GM21786 (cell line): ENCODE results near the gene NFYB.
A peak's percentile ranks its signal among the peaks of the same experiment; 100 is the strongest.
"Not testable (repeated sequence)": the region's sequence is repeated elsewhere in the genome, so short reads cannot be mapped to it uniquely, and the experiment has no call there.

Source experiments
- ATAC-seq: cut with Tn5 transposase; IDR thresholded peaks from one replicate; pipeline ENCODE4 v1.9.1; 2021; ENCODE audit not compliant: unreplicated experiment

The NFYB gene

DNA sequence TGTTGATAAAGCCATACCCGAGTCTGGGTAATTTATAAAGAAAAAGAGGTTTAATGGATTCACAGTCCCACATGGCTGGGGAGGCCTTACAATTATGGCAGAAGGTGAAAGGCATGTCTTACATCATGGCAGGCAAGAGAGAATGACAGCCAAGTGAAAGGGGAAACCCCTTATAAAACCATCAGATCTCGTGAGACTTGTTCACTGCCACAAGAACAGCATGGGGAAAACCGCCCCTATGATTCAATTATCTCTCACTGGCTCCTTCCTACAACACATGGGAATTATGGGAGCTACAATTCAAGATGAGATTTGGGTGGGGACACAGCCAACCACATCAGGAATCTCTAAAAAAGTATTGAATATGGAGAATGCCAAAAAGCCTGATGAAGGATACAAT, 25.0 kb upstream of the NFYB start:
- not testable (repeated sequence) for ATAC-seq

DNA sequence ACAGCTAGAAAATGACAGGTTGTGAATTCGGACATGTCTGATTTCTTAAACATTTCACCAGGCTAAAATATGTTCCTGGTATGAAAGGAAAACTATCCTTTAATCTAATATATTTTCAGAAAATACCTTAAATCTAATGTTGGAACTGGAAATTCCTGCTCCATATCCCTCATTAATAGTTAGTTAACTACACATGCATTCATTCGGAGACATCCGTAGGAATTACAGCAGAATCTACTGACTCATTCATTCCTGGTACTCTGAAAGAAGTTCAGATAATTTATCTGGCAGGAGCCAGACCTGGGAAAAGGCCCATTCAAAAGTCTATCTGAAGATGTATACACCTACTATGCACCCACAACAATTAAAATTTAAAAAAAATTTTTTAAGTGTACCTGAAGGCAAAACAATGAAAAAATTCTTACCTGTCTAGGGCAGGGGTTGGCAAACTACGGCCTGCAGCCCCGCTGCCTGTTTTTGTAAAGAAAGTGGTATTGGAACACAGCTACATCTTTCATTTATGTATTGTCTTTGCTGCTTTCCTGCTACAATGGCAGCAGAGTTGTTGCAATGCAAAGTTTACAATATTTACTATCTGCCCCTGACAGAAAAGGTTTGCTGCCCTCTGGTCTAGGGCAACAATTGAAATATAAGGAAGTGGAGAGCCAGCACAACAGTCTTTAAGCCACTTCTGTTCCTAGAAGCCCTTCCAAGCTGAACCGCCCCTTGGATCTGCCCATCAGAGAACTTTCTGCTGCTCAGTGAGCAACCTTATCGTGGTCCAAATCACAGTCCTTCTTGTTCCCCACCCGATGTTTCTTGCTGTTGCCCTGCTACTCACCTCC, 17.9 kb upstream of the NFYB start:
- ATAC-seq: no peak

GRCh38 chr12:104154806-104155205, 16.8 kb upstream of the NFYB start:
- no peak for ATAC-seq

DNA sequence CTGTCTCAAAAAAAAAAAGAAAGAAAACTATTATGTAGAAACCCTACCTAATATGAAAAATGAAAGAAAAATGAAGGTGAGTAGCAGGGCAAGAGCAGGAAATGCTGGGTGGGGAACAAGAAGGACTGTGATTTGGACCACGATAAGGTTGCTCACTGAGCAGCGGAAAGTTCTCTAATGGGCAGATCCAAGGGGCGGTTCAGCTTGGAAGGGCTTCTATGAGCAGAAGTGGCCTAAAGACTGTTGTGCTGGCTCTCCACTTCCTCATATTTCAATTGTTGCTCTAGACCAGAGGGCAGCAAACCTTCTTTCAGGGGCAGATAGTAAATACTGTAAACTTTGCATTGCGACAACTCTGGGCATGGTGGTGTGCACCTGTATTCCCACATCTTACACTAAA, 16.3 kb upstream of the NFYB start:
- no peak for ATAC-seq

GRCh38 chr12:104152685-104153241, 14.8 kb upstream of the NFYB start:
- ATAC-seq: no peak

GRCh38 chr12:104150416-104150815, 12.4 kb upstream of the NFYB start:
- ATAC-seq: no peak

- no peak for ATAC-seq
Measured at GRCh38 chr12:104147346-104147745, 9.3 kb upstream of the NFYB start.

DNA sequence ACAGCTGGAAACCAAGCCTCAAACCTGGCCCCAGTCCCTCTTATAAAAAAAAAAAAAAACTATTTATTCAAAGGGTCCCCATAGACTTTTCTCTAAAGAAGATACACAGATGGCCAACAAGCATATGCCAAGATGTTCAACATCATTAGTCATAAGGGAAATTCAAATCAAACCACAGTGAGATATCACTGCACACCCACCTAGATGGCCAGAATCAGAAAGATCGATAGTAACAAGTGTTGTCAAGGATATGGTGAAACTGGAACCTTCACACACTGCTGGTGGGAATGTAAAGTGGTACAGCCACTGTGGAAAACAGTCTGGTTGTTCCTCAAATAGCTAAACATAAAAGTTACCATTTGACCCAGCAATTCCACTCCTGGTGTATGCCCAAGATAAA, 5.9 kb upstream of the NFYB start:
- ATAC-seq: no peak

- no peak for ATAC-seq
Measured at GRCh38 chr12:104143002-104143401, 5.0 kb upstream of the NFYB start.

- ATAC-seq: no peak
Measured at GRCh38 chr12:104142543-104142942, 4.5 kb upstream of the NFYB start.

GRCh38 chr12:104138797-104139152, 765 bp upstream of the NFYB start:
- ATAC-seq: no peak

GRCh38 chr12:104137001-104137901, 759 bp downstream of the NFYB start:
- ATAC-seq: peak; percentile 22

- ATAC-seq: no peak
Measured at GRCh38 chr12:104136577-104136976, 1.4 kb downstream of the NFYB start.

DNA sequence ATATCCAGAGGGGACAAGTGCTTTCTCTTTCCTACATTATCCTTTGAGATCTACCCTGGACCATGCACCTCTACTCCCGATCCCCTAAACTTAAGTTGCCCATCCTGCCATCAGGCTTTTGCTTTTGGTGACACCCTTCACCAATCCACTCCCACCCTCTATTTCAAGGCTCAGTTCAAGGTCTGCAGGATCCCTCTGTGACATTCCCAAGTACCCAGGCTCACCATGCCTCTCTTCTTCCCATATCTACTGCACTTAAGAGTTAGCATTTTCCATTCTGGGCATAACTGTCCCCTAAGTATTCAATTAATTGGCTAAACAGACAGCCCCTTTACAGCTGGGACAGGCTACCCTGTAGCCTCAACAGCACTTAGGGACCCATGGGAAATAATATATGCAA, 3.1 kb downstream of the NFYB start:
- no peak for ATAC-seq

DNA sequence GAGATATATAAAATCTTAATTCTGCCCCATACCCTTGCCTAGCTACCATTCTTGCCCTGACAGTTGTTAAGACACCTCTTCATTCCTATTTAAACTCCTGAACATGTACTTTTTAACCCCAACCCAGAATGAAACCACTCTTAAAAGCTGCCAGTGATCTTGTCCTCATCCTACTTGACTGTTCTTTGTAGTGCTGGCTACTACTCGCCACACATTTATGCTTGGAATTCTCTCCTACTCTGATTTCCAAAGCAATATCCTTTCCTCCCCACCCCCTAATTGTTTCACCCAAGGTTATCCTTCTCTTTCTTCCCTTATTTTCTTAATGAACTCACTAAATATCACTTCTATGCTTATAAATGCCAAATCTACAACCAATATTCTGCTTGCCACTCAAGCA, 4.1 kb downstream of the NFYB start:
- no peak for ATAC-seq

DNA sequence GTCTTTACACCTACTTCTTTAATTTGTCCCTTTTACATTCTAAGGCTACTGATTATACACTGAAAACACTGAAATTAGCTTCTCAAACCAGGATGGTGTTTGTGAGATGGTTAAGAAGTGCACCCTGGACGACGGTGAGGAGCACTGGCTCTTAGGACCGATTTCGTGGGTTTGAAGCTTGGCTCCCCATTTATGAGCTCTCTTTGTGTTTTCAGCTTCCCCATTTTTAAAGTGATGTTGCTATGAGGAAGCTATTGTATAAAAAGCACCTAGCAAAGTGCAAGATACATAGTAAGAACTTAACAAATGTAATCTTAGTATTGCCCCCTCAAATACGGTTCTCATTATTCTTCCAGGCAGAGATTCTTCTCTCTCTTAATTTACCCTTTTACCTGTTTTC, 4.7 kb downstream of the NFYB start:
- ATAC-seq: no peak

GRCh38 chr12:104132351-104132956, 5.6 kb downstream of the NFYB start:
- no peak for ATAC-seq

- ATAC-seq: no peak
Measured at GRCh38 chr12:104131609-104132008, 6.4 kb downstream of the NFYB start.

- no peak for ATAC-seq
Measured at GRCh38 chr12:104130760-104131159, 7.2 kb downstream of the NFYB start.

- ATAC-seq: no peak
Measured at GRCh38 chr12:104126548-104126947, 11.5 kb downstream of the NFYB start.

- no peak for ATAC-seq
Measured at GRCh38 chr12:104122298-104122697, 15.7 kb downstream of the NFYB start.
